ENCODE results near the gene PLXNB1.
A peak's percentile ranks its signal among the peaks of the same experiment; 100 is the strongest.
"Not testable (repeated sequence)": the region's sequence is repeated elsewhere in the genome, so short reads cannot be mapped to it uniquely, and the experiment has no call there.

The PLXNB1 gene

DNA sequence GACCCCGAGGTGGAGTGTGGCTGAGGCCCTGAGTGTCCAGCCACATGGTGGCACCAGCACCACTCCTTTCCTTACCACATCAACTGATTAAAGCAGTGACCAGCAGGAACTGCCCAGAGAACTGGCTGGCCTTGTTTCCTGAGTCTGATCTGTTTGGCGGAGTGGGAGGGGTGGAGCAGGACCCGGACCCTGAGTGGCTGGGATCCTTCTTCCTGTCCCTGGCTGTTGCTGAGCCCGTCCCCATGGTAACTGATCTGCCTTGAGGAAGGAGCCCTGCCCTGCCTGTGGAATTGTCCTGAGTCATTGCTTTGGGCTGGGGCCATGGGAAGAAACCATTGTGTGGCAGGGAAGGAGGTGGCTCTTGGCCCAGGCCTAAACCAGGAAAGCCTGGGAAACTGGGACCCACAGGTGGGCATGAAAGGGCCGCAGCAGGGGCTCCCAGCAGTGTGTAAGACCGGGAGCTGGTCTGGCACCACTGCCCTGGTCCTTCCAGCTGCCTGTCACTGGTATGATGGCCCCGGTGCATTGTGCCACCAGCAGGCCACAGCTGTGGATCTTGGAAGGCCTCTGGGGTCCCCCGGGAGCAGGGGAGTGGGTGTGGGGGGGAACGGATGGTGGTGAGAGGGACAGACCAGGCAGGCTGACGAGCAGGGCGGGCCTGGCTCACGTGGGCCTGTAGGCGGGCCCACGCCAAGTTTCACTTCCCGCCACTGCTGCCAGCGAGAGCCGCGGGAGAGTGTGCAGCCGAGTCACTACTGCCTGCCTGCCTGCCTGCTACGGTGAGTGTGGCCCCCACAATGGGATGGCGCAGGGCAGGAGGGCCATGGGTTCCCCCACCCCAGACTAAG is 35.9 kb upstream of the PLXNB1 start:
- peak; percentile 98 for DNase-seq
- in situ Hi-C loops (cut with HindIII; ENCODE audit: low pct_ligation_motif_present, low pct_unique_long_range_greater_than_20kb, low sequenced_read_pairs): no loop called here

GRCh38 chr3:48465237-48465530 is 35.3 kb upstream of the PLXNB1 start:
- DNase-seq: no peak
- in situ Hi-C loops (cut with HindIII; ENCODE audit: low pct_ligation_motif_present, low pct_unique_long_range_greater_than_20kb, low sequenced_read_pairs): no loop called here

DNA sequence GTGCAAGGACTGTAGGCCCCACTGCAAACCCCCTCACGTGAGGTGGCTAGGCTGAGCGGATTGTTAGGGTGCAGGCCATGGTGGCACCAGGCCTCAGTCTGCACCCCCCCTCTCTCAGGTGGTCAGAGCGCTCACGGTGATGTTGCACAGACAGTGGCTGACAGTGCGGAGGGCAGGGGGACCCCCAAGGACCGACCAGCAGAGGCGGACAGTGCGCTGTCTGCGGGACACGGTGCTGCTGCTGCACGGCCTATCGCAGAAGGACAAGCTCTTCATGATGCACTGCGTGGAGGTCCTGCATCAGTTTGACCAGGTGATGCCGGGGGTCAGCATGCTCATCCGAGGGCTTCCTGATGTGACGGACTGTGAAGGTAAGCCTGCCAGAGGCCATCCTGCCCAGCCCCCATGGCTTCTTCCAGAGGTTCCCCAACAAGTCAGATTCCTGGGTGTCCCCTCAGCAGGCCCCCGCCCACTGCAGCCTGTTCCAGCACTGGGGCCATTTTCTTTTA is 34.9 kb upstream of the PLXNB1 start:
- DNase-seq: no peak
- in situ Hi-C loops (cut with HindIII; ENCODE audit: low pct_ligation_motif_present, low pct_unique_long_range_greater_than_20kb, low sequenced_read_pairs): no loop called here

DNA sequence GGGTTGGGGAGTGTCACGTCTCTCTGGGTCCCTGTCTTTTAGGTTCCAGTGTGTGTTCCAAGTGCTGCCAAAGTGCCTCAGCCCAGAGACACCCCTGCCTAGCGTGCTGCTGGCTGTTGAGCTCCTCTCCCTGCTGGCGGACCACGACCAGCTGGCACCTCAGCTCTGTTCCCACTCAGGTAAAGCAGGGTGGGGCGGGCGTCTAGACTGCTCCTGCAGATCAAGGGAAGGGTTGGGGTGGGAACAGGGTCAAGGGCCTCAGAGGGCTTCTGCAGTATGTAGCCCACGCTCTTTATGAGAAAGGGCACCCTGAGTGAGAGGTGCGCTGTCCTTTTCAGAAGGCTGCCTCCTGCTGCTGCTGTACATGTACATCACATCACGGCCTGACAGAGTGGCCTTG is 33.8 kb upstream of the PLXNB1 start:
- in situ Hi-C loops (cut with HindIII; ENCODE audit: low pct_ligation_motif_present, low pct_unique_long_range_greater_than_20kb, low sequenced_read_pairs): no loop called here
- DNase-seq: no peak

DNA sequence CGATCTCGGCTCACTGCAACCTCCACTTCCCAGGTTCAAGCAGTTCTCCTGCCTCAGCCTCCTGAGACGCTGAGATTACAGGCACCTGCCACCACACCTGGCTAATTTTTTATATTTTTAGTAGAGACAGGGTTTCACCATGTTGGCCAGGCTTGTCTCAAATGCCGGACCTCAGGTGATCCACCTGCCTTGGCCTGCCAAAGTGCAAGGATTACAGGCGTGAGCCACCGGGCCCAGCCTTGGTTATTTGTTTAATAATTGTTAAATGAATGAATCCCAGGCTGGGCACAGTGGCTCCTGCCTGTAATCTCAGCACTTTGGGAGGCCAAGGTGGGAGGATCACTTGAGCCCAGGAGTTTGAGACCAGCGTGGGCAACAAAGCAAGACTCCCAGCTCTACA is 31.9 kb upstream of the PLXNB1 start:
- in situ Hi-C loops (cut with HindIII; ENCODE audit: low pct_ligation_motif_present, low pct_unique_long_range_greater_than_20kb, low sequenced_read_pairs); DNase-seq: not testable (repeated sequence)

- DNase-seq: no peak
- in situ Hi-C loops (cut with HindIII; ENCODE audit: low pct_ligation_motif_present, low pct_unique_long_range_greater_than_20kb, low sequenced_read_pairs): no loop called here
These were observed 30.6 kb upstream of the PLXNB1 start for GRCh38 chr3:48460517-48460902.

DNA sequence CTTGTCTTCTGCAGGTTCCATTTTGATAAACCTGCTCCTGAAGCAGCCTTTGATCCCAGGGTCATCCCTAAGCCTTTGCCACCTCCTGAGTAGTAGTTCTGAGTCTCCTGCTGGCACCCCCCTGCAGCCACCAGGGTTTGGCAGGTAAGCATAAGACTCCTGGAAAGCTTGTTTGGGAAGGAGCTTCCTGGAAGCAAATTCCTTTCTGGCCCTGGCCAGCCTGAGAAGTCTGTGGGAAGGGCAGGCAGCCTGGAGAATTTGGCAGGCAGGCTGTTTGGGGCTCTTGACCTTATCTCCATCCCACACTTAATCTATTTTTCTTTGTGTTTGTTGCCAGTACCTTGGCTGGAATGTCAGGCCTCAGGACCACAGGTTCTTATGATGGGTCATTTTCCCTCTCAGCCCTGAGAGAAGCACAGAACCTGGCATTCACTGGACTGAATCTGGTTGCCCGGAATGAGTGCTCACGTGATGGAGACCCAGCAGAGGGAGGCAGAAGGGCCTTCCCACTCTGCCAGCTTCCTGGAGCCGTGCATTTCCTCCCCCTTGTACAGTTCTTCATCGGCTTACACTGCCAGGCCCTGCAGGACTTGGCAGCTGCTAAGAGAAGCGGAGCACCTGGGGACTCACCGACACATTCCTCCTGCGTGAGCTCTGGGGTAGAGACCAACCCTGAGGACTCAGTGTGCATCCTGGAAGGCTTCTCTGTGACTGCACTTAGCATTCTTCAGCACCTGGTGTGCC is 30.1 kb upstream of the PLXNB1 start:
- in situ Hi-C loops (cut with HindIII; ENCODE audit: low pct_ligation_motif_present, low pct_unique_long_range_greater_than_20kb, low sequenced_read_pairs): no loop called here
- no peak for DNase-seq

DNA sequence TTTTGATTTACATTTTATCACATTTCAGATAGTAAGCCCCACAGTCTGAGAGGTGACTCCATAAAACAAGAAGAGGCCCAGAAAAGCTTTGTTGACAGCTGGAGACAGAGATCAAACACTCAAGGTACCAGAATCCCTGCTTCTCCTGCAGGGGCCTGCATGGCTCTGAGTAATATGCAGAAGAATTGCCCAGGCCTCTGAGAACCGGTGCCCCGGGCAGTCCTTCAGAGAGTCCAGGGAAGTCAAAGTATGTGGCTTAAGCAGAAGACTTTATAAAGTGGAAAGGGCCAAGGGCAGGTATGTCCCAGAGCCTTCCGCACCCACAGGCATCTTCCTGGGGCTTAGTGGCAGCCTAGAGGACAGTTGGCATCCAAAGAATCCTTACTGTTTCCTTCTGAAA is 29.4 kb upstream of the PLXNB1 start:
- in situ Hi-C loops (cut with HindIII; ENCODE audit: low pct_ligation_motif_present, low pct_unique_long_range_greater_than_20kb, low sequenced_read_pairs): no loop called here
- DNase-seq: no peak

DNA sequence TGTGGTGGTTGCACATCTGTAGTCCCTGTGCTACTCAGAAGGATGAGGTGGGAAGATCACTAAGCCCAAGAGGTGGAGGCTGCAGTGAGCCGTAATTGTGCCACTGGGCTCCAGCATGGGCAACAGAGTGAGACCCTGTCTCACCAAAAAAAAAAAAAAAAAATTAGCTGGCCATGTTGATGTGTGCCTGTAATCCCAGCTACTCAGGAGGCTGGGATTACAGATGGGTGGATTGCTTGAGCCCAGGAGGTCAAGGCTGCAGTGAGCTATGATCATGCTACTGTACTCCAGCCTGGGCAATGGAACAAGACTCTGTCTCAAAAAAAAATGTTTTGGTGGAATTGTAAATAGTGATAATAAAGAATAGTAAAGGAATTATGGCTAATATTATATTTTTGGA is 26.6 kb upstream of the PLXNB1 start:
- no peak for DNase-seq

DNA sequence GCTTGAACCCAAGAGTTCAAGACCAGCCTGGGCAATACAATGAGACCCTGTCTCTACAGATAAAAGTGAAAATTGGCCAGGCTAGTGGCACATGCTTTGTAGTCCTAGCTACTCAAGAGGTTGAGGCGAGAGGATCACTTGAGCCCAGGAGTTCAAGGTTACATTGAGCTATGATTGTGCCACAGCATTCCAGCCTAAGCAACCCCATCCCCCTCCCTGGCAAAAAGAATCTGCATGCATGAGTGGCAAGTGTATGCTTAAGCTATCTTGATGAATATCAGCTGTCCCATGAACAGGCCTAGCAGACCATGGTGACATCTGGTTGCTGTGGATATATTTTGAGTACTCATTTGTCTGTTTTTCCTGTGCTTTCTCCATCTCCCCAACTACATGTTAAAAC is 21.4 kb upstream of the PLXNB1 start:
- DNase-seq: no peak
- in situ Hi-C loops (cut with HindIII; ENCODE audit: low pct_ligation_motif_present, low pct_unique_long_range_greater_than_20kb, low sequenced_read_pairs): no loop called here

More for the DNA sequence above, 26.6 kb upstream of the PLXNB1 start:
- in situ Hi-C loops (cut with HindIII; ENCODE audit: low pct_ligation_motif_present, low pct_unique_long_range_greater_than_20kb, low sequenced_read_pairs): no loop called here

DNA sequence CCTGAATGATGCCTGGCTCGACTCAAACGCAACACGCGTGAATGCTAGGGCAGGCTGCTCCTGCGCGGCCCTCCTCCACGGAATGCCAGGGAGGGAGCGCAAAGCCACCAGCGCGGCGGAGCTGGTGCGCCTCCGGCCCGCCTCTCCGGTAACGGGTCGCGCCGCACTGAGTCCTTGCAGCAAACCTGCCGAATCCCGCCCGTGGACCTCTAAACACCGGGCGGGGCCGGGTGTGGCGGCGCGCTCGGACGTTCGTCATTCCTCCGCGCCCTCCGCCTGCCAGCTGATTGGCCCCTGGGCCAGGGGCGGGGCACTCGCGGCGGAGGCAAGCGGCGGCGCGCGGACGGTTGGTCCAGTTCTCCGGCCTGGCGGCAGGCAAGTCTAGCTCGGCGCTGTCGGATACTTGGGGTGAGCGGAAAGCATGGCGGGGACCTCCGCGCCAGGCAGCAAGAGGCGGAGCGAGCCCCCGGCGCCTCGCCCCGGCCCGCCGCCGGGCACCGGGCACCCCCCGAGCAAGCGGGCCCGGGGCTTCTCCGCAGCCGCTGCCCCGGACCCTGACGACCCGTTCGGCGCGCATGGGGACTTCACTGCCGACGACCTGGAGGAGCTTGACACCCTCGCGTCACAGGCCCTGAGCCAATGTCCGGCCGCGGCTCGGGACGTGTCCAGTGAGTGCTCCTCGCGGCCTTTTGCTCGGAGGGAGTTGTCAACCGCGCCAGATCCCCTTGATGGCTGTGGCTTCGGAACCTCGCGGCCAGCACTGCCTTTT is 16.7 kb upstream of the PLXNB1 start, which contains the start of gene ATRIP:
TSS of gene ATRIP (plus strand) at position 313 of the 769 bp plus-strand sequence. CDS start at position 422, 109 bp downstream.
- peak; percentile 89 for DNase-seq
- in situ Hi-C loops (cut with HindIII; ENCODE audit: low pct_ligation_motif_present, low pct_unique_long_range_greater_than_20kb, low sequenced_read_pairs): no loop called here

GRCh38 chr3:48446043-48446424 is 16.1 kb upstream of the PLXNB1 start:
- no peak for DNase-seq
- in situ Hi-C loops (cut with HindIII; ENCODE audit: low pct_ligation_motif_present, low pct_unique_long_range_greater_than_20kb, low sequenced_read_pairs): no loop called here

- DNase-seq: no peak
- in situ Hi-C loops (cut with HindIII; ENCODE audit: low pct_ligation_motif_present, low pct_unique_long_range_greater_than_20kb, low sequenced_read_pairs): no loop called here
These were observed 15.5 kb upstream of the PLXNB1 start for GRCh38 chr3:48445277-48445882.

DNA sequence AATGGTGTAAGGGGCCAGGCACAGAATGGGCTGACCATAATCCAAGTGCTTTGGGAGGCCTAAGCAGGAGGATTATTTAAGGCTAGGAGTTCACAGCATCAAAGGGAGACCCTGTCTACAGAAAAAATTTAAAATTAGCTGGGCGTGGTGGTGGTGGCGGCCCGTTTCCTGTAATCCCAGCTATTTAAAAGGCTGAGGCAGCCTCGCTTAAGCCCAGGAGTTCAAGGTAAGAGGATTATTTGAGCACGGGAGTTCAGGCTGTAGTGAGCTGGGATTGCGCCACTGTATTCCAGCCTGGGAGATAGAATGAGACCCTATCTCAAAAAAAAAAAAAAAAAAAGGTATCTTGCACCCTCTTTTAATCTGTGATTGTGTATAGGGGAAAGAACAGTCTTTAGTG is 12.1 kb upstream of the PLXNB1 start:
- in situ Hi-C loops (cut with HindIII; ENCODE audit: low pct_ligation_motif_present, low pct_unique_long_range_greater_than_20kb, low sequenced_read_pairs): no loop called here

DNA sequence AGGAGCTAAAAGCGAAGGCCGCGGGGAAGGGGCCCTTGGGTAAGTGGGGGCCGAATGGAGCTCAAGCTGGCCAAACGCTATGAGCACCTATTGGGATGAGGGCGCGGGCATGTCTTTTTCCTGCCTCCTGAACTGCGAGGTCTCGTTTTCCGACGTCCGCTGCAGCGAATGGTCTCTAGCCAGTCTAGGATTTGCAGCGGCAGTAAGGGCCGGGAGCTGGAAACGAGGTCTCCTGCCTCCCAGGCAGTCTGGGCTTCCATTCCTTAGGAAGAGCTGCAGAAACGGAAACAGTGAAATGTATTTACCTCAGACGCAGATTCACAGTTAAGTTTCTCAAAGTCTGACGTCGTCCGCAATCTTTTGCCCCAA is 10.7 kb upstream of the PLXNB1 start:
- DNase-seq: peak; percentile 27
- in situ Hi-C loops (cut with HindIII; ENCODE audit: low pct_ligation_motif_present, low pct_unique_long_range_greater_than_20kb, low sequenced_read_pairs): no loop called here

More for the DNA sequence above, 12.1 kb upstream of the PLXNB1 start:
- DNase-seq: no peak

GRCh38 chr3:48439820-48440589 is 10.1 kb upstream of the PLXNB1 start, which contains the start of the genes CCDC51 and TMA7:
CCDC51 (minus strand) TSS chr3:48440119; CDS start chr3:48435128, 4,991 bp downstream.
TMA7 (plus strand) TSS chr3:48440257; CDS start chr3:48440297, 40 bp downstream.
- in situ Hi-C loops (cut with HindIII; ENCODE audit: low pct_ligation_motif_present, low pct_unique_long_range_greater_than_20kb, low sequenced_read_pairs): no loop called here
- peak; percentile 95 for DNase-seq

DNA sequence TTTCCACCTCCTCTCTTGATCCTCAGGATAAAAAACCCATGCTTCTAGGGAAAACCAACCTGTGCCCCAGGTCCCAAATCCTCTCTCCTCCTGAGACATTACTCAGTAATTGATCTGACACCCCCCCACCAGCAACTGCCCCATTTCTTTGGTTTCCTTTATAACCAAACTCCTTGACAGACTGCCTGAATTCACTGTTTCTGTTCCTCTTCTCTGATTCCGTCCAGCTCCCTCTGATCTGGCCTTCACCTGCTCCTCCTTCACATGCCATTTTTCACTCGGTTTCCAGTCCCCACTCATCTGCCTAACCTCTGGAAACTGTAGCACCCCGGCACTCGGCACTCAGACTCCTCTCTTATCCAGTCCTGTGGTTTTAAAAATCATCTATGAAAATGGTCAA is 7.9 kb upstream of the PLXNB1 start:
- DNase-seq: no peak
- in situ Hi-C loops (cut with HindIII; ENCODE audit: low pct_ligation_motif_present, low pct_unique_long_range_greater_than_20kb, low sequenced_read_pairs): no loop called here

- in situ Hi-C loops (cut with HindIII; ENCODE audit: low pct_ligation_motif_present, low pct_unique_long_range_greater_than_20kb, low sequenced_read_pairs): no loop called here
- no peak for DNase-seq
These were observed 7.0 kb upstream of the PLXNB1 start for GRCh38 chr3:48436855-48437254.

Data from ACHN (cell line).